NCI-H2107 treated with DMSO at 0.1 percent for 48 hours (cell line): ENCODE data around the gene ST6GALNAC6.
"Not testable (repeated sequence)": the region's sequence is repeated elsewhere in the genome, so short reads cannot be mapped to it uniquely, and the experiment has no call there.

ENCODE experiments used
- DNase-seq: peaks from one replicate; lab custom pipeline; 2025; ENCODE audit not compliant: unreplicated experiment; lab: John Stamatoyannopoulos, UW

The ST6GALNAC6 gene

DNA sequence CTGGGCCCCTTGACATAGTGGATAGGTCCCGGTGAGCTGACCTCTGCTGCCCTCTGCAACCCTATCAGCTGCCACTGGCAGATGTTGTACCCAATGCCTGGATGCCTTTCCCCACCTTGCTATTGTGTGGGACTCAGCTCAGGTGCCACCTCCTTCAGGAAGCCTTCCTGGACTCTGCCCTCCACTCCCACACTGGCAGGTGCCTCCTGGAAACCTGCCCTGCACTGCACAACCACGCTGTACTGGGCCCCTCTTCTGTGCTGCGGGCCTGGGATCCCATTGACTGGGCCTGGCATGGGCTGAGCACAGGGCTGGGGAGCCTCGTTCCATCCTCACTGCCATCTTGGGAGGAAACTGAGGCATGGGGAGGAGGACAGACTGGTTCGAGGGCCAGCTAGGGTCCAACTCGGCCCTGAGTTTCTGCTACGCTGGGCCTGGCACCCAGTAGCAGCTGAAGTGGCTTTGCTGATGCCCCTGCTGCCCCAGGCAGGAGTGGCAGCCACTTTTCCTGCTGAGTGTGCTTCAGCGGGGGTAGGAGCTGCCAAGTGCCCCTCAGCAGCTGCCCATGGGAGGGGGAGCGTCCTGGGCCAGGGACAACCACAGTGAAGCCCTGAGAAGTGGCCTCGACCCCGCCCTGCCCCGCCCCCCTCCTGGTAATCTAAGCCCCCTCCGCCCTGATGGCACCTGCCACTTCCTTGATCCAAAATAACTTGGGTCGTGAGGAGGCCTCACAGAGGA is 23.2 kb downstream of the ST6GALNAC6 start:
- no peak for DNase-seq

GRCh38 chr9:127875306-127875966 is 24.0 kb downstream of the ST6GALNAC6 start:
- DNase-seq, result no peak

- DNase-seq, result no peak
These were observed 24.8 kb downstream of the ST6GALNAC6 start for GRCh38 chr9:127874301-127875221.

DNA sequence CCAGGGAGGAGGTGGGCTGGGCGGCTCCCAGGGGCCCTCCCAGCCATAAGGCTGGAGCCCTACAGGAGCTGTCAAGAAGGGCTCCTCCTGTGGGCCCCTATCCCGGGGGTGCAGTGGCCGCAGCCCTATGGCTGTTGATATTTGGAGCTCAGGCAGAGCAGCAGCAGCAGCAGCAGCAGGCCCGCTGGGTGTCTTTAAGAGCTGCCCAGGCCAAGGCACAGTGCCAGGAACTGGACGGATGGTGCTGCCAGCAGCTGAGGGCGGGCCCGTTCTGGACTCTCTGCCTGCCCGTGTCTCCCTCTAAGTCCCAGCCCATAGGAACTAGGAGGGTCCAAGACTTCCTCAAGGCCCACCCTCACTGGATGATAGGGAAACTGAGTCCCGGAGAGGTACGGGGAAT is 25.5 kb downstream of the ST6GALNAC6 start:
- DNase-seq, result no peak

DNA sequence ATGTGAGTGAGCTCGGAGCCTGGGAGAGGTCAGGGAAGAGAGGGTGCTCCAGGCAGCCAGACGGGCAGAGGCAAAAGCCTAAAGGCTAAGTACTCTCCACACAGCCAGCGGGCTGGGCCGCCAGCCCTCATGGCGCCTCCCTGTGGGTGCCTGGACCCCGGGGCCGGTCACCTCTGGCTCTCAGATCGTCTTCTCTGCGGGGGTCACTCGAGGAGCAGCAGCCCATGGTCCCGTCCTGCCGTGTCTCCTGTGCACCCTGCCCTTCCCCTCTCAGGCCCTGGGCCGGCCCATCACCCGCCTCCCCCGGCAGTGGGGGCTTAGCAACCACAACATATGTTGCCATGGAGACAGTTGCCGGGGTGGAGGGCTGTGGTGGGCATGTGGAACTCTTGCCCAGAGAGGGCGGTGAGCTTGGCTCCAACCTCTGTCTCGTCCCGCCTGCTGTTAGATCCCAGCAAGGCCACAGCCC is 26.1 kb downstream of the ST6GALNAC6 start:
- DNase-seq, result no peak

DNA sequence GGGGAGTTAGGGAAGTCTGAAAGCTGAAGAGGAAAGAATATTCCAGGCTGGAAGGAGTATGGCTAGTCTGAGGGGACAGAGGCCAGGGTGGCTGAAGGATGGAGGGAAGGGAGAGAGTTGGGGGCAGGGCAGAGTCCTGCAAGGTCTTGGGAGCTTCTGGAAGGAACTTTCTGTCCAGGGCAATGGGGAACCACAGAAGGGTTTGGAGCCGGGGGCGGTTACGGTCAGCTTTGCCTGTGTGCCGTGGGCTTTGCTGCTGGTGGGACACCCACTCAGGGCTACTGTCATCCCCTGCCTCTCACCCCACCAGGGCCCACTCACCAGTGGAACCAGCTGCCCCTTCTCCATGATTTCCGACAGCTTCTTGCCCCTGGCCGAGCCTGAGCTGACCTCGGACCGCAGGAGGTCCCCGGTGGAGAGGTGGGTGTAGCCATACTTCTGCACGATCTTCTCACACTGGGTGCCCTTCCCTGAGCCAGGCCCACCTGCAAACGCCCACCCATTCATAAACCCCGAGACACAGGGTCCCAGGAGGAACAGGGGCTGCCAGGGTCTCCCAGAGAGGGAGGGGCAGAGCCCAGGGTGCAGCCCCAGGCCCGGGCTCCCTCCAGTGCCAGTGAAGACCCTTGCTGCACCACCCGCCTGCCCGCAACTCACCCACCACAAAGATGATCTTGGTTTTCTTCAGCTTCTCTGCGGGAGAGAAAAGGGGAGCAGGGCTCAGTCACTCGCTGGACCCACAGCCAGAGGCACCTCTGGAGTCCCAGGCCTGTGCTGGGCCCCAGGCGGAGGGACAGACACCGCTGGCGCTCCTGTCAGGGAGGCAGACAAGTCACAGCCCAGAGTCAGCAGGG is 26.8 kb downstream of the ST6GALNAC6 start:
- no peak for DNase-seq

DNA sequence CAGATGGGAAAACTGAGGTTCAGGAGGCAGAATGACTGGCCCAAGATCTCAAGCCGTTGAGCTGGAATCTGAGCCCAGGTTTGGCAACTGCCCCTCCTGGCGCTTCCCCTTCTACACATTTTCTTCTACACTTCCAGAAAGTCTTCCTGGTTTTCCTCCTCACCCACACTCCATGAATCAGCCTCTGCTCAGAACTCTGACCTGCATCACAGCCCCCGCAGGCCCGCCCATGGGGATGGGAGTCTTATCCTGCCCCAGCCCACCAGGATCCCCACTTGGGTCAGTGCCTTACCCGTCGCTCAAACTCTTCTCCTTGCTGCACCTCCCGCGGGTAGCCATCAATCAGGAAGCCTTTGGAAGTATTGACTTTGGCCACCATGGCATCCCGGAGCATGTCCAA is 27.9 kb downstream of the ST6GALNAC6 start:
- DNase-seq, result no peak

GRCh38 chr9:127870887-127871286 is 28.5 kb downstream of the ST6GALNAC6 start:
- no peak for DNase-seq

- not testable (repeated sequence) for DNase-seq
These were observed 29.3 kb downstream of the ST6GALNAC6 start for GRCh38 chr9:127870153-127870491.

GRCh38 chr9:127869310-127870152 is 29.9 kb downstream of the ST6GALNAC6 start:
- DNase-seq, result peak; percentile 38

DNA sequence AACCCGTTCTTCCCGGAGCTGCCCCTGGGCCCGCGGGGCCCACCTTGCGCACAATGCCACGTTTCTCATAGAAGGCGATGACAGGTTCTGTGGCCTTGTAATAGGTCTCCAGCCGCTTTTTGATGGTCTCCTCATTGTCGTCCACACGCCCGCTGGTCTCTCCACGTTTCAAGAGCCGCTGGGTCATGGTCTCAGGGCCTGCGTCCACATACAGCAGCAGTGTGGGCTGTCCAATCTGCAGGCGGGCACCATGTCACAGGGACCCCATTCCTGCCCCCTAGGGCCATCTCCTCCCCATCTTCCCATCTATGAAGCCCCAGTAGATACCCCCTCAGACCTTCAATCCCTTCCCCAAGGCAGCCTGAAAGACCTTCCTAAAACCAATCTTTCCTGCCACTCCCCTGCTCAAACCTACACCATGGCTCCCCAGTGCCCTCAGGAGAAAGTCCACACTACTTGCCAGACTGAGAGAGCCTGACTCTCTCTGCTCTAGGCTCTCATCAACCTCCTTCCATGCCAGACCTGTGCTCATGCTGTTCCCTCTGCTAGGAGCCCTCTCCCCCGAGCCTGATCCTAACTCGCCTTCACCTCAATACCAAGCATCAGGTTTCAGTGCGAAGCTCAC is 31.0 kb downstream of the ST6GALNAC6 start:
- DNase-seq, result no peak

DNA sequence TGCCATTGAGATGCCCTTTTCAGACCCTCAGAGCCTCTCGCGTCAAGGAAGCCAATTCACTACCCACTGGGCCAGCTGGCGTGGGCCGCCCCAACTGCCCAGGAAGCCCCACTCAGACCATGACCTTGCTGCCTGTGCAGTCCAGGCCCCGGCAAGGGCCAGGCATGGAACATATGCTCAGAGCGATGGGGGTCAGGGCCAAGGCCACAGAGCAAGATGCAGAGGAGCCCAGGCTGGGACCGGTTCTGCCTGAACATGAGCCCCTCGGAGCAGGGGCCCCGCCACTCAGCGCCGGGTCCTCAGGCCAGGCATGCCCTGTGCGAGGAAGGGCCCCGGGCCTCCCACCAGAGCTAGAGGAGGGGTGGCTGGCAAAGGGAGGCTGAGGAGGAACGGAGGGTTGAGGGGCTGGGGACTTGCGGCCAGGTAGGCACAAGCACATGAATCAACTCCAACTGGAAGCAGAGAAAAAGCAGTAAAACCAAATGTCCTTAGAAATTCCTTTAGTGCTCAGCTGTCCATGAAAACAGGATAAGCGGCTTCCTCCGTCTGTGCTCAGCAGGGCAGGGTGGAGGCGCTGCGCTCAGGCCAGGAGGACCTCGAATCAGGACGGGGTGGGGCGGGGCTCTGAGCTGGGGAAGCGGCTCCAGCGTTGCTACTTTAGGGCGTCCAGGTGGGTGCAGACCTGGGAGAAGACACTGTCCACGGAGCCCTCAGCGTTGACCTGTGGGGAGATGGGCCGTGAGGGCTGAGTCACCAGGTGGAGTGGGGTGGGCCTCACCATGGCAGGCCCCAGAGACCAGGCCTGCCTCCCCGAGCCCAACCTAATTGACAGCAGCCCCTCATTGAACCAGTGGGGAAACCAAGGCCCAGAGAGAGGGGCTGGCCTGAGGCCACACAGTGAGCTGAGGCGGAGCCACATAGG is 31.8 kb downstream of the ST6GALNAC6 start:
- DNase-seq, result no peak

DNA sequence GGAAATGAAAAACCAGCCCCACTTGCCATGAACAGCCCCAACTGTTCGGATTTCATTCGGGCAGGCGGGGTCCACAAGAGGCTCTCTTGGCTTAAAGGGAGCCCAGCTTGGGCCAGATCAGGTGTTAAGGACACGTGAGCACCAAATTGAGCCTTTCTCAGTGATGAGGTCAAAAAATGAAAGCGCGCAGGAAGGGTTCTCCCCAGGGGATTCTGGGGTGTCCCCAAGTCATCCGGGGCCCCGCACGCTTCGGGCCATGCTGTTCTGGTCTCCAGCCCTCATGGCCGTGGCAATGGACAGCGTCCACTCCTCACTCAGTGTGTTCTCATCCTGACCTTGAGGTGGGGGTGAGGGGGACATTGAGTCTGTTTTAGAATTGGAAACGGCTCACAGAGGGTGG is 32.9 kb downstream of the ST6GALNAC6 start:
- no peak for DNase-seq

DNA sequence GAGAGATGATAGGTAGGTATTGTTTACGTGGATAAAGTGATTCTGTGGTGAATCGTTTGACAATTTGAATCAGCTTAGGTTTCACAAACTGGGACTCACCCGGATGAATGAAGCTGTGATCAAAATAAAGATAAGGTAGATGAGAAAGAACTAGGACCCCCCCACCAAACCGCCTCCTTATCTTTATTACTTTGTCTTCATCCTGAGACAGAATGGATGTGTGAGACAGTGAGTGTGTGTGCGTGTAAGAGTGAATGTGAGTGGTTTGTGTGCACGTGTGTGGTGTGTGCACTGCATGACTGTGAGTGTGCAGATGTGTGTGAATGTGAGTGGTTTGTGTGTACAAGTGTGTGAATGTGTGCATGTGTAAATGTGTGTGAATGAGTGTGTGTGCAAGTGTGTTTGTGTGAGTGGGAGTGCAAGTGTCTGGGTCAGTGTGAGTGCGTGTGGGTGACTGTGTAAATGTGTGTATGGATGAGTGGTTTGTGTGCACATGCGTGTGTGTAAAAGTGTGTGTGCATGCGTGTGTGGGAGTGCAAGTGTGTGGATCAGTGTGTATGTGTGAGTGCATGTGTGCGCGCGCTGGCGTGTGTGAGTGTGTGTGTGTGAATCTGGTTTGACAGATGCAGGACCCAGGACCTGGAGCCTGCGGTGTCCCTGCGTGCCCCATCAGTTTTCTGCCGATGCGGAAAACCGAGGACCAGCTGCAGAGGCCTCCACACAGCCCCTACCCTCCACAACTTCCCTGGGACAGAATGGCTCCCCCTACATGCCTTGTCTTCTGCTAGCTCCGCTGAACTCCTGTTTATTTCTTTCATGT is 33.5 kb downstream of the ST6GALNAC6 start:
- DNase-seq, result no peak

- no peak for DNase-seq
These were observed 36.2 kb downstream of the ST6GALNAC6 start for GRCh38 chr9:127863191-127863621.

- no peak for DNase-seq
These were observed 37.1 kb downstream of the ST6GALNAC6 start for GRCh38 chr9:127862075-127863011.
